ENCODE data around the gene PCDHB10.
"Not testable (repeated sequence)": the region's sequence is repeated elsewhere in the genome, so short reads cannot be mapped to it uniquely, and the experiment has no call there.

GRCh38 chr5:141177577-141178191 is 14.5 kb upstream of the PCDHB10 start, which contains the start of gene PCDHB8:
- TF ChIP-seq, protein P1, sequence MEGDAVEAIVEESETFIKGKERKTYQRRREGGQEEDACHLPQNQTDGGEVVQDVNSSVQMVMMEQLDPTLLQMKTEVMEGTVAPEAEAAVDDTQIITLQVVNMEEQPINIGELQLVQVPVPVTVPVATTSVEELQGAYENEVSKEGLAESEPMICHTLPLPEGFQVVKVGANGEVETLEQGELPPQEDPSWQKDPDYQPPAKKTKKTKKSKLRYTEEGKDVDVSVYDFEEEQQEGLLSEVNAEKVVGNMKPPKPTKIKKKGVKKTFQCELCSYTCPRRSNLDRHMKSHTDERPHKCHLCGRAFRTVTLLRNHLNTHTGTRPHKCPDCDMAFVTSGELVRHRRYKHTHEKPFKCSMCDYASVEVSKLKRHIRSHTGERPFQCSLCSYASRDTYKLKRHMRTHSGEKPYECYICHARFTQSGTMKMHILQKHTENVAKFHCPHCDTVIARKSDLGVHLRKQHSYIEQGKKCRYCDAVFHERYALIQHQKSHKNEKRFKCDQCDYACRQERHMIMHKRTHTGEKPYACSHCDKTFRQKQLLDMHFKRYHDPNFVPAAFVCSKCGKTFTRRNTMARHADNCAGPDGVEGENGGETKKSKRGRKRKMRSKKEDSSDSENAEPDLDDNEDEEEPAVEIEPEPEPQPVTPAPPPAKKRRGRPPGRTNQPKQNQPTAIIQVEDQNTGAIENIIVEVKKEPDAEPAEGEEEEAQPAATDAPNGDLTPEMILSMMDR (conservative IDR thresholded peaks at IDR 0.05): not testable (repeated sequence)
- TF ChIP-seq EZH2 (IDR thresholded peaks at IDR 0.05; ENCODE audit: low read depth): not testable (repeated sequence)

Data from PC-9 (cell line).